Renal cortex interstitium (tissue), 11 donors: Measurements from ENCODE around the gene DIPK1A. TPM values are rescaled to one million over a fixed set of nuclear protein-coding genes. Genes with fewer than 3 reads are reported as not detected.
A peak's percentile ranks its signal among the peaks of the same experiment; 100 is the strongest.

Experiments used
- DNase-seq, 11 donors: peaks; one replicate each; pipeline ENCODE4 v3.0.0-alpha.2; 2013; ENCODE audit warnings: low read depth in 9 of 11, low spot score in 4 of 11; ENCODE audit errors: extremely low read depth in 1 of 11
- polyA plus RNA-seq, 3 donors: library from polyadenylated mRNA; unstranded; fragments of 120-200 nt; gene quantifications; one replicate each; pipeline ENCODE4 v1.2.1, GENCODE V29; 2013; ENCODE audit not compliant: insufficient read length in 3 of 3

DIPK1A gene
- polyA plus RNA-seq, 3 donors, result 7.5 to 9.4 (median 9.1) TPM

- DNase-seq, result no peak
These were observed 126.6 kb downstream of the DIPK1A start for GRCh38 chr1:92834617-92835016.

DNA sequence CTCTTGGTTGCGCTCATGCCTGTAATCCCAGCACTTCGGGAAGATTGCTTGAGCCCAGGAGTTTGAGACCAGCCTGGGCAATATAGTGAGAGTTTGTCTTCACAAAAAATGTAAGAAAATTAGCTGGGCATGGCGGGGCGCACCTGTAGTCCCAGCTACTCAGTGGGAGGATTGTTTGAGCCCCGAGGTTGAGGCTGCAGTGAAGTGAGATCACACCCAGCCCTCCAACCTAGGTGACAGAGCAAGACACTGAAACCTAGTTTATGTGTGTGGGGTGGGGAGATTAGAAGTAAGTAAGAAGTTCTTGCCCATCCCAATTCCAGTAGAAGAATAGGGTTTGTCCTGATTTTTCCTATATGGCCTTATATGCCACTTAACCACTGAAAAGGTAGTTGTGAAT, 127.4 kb downstream of the DIPK1A start:
- no peak for DNase-seq

DNA sequence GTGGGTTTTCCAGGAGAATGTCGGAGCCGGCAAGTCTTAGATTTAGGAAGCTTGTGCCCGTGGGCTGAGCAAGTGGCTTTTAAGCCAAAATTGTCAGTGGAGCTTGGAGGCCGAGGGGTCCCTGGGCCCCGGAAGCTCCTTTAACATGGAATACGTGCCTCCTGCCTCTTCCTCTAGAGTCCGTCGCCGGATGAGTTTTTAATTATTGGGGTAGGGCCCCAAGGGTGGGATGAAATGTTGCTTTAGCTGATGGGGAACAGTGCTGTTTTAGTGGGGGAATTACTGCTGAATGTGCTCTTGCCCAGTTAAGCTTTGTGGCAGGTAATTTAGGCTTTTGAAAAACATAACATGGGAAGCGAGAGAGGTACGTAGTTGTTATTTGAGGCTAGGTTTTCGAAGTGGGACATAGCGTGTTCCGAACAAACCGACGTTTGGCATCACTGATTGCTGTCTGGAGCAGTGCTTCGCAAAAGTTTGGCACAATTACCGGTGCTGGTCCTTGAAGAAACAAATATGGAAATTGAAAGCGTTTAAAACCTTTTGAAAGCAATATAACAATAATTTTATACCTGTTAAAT, 128.6 kb downstream of the DIPK1A start:
- DNase-seq, result peak in 1 of 11 donors; percentile 4

DNA sequence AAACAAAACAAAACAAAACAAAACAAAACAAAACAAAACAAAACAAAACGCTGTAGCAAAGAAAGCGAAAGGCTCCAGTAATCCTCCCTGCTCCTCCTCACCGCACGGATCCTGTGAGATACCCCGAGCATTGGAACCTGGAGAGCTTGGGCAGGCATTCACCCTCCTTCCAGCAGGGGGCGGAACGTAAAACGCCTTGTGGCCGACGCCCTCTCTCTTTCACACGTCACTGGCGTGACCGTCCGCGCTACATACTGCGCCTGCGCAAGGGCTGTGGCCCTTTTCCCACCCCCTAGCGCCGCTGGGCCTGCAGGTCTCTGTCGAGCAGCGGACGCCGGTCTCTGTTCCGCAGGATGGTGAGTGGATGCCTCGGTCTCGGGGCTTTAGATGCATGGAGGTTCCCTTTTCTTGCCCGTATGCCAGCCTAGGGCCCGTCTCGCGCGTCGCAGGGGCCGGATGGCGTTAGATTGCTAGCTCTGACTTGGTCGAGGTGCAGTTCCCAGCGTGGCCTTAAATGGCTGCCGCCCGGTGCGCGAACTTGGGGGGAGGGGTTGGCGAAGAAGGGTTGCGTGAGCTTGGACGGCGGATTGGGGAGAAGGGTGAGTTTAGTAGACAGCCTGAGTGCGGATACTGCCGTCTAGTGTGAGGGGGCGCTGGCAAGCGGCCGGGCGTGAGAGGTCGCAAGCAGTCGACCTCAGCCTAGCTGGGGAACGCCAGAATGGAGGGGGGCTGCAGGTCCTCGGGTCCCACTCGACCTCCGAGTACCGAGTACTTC, 129.3 kb downstream of the DIPK1A start, which contains the start of gene RPL5:
Gene RPL5, plus strand, starts transcription at position 279 of the 775 bp plus-strand sequence. Its CDS starts 75 bp downstream, at position 354.
- peak; percentile 93 to 99 (median 97) for DNase-seq

DNA sequence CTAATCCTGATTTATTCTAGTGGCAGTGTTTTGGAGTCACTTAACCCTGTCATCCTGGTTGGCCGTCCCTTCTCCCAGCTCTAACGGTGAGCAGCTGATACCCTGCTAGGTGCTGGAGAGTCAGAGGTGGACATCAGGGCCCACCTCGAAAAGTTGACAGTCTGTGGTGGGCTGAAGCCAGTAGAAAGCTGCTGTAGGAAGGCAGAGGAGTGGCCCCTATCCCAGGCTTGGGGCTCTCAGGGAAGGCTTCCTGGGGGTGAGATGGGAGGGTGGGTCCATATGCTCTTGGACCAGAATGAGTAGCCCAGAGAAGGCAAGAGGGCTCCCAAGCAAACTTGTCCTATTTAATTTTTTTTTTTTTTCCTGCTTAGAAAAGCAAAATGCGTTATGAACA, 129.9 kb downstream of the DIPK1A start:
- DNase-seq, result no peak

DNA sequence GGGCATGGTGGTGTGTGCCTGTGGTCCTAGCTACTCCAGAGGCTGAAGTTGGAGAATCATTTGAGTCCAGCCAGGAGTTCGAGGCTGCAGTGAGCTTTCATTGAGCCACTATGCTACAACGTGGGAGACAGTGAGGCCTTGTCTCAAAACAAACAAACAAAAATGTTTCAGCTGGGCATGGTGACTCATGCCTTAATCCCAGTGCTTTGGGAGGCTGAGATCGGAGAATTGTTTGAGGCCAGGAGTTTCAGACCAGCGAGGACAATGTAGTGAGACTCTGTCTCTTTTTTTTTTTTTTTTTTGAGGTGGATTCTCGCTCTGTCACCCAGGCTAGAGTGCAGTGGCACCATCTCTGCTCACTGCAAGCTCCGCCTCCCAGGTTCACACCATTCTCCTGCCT, 134.5 kb downstream of the DIPK1A start:
- DNase-seq, result no peak

DNA sequence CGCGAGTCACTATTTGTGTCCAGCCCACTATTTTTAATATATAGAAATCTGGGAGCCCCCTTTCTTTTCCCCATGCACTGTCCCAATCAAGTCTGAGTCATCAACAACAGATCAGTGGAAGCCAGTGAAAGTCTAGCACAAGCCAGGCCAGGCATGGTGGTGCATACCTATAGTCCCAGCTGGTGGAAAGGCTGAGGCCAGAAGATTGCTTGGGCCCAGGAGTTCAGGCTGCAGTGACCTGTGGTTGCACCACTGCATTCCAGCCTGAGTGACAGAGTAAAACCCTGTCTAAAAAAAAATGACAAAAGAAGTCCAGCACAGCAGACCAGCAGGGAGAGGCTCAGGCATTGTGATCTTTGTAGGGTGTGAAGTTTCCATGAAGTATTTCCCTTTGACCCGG, 138.4 kb downstream of the DIPK1A start:
- no peak for DNase-seq

GRCh38 chr1:92820551-92820950, 140.7 kb downstream of the DIPK1A start:
- no peak for DNase-seq

GRCh38 chr1:92820024-92820423, 141.2 kb downstream of the DIPK1A start:
- no peak for DNase-seq

DNA sequence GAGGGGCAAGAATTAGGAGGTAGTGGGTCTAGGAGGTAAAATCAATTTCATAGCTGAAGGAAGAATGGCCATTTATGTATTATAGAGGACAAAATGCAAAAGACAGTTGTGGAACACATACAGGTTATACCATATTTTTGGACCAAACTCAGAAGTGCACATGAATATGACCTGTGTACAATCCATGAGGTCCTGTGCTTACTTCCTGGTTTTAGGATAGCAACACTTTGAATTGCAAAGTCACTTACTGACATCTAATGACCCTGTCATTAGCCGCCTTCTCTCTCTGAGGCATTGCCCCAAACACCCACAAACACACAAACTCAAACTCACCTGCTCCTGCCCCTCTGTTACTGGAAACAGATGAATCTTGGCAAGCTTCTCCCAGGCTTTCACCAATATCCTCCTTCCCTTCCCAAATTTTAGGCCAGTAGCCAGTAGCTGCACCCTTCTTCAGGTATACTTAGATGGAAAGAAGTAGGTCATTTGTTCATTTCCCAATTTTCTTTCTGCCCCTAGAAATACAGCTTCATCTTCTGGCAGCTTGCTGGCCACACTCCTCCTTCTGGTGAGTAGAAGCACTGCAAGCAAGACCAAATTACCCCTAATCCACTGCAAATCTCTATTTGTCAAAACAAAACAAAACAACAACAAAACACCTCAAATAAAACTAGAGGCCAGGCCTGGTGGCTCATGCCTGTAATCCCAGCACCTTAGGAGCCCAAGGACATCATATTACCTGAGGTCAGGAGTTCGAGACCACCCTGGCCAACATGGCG, 143.1 kb downstream of the DIPK1A start:
- no peak for DNase-seq

GRCh38 chr1:92817137-92817697, 144.0 kb downstream of the DIPK1A start:
- DNase-seq, result no peak

DNA sequence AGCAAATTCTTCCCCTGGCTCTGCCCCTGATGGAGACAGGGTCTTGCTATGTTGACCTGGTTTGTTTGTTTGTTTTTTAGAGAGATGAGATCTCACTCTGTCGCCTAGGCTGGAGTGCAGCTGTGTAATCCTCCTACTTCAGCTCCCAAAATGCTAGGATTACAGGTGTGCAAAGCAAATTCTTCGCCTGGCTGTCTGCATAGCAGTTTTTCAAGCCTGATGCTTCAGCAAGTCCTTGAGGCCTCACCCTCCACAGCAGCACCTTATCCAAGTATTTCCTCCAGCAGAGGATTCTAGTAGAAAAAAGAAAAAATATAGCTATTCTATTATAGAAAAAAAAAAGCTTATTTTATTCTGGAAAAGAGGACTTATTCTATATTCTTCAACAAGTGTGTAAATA, 144.5 kb downstream of the DIPK1A start:
- no peak for DNase-seq

- no peak for DNase-seq
These were observed 152.9 kb downstream of the DIPK1A start for GRCh38 chr1:92808381-92808780.

- no peak for DNase-seq
These were observed 156.0 kb downstream of the DIPK1A start for GRCh38 chr1:92805216-92805615.

DNA sequence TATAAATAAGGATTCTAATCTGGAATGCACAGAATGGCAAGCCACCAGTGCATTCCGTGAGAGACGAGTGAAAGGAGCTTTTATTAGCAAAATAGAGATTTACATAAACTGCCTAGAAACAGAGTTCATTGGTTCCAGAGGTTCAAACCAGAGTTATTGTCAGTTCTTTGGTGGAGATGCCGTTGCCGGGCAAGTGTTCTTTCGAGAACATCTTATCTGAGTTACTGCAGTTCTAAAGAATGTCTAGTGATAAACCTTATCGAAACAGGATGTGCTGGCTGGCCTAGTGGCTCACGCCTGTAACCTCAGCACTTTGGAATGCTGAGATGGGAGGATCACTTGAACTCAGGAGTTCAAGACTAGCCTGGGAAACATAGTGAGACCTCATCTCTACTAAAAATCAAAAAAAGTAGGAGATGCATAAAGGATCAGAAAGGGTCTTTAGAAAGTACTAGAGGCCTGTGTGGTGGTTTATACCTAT, 156.5 kb downstream of the DIPK1A start:
- peak in 6 of 11 donors; percentile 11 to 46 (median 28) for DNase-seq

DNA sequence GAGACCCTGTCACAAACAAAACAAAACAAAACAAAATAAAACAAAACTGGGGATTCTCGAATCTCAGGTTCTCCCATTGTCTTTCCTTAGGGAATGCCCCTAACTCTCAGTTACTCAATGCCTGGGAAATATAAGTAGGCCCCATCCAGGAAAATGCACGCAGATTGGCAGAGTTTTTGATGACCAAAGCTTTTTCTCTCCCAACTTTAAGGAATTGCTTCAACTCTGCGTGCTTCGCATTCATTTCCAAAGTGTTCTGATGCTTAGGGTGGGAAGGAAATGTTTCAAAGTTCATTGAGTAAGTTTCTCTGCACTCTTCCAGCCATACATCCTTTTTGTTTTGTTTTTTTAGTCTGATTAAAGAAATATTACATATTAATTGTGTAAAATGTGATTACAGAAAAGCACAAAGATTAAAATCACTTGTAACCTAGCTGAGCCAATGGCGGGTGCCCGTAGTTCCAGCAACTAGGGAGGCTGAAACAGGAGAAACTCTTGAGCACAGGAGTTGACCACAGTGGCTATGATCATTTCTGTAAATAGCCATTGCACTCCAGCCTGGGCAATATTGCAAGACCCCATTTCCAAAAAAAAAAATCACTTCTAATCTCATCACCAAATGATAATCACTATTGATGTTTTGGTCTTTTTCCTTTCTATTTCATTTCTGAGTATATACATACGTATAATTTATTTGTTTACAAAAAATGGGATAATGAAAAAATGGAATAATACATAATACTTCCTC, 157.9 kb downstream of the DIPK1A start:
- no peak for DNase-seq

- no peak for DNase-seq
These were observed 163.3 kb downstream of the DIPK1A start for GRCh38 chr1:92797961-92798360.

DNA sequence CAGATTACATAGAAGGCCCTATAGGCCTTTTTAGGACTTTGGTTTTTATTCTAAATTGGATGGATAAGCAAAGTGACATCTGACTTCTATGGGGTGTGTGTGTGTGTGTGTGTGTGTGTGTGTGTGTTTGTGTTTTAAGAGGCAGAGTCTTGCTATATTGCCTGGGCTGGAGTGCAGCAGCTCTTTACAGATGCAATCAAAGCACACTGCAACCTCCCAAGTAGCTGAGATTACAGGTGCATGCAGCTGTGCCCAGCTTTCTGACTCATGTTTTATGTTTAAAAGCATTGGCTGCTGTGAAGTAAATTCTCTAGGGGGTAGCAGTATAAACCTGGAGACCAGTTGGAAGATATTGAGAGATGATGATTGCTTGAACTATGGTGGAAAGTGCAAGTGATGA, 164.0 kb downstream of the DIPK1A start:
- DNase-seq, result no peak

DNA sequence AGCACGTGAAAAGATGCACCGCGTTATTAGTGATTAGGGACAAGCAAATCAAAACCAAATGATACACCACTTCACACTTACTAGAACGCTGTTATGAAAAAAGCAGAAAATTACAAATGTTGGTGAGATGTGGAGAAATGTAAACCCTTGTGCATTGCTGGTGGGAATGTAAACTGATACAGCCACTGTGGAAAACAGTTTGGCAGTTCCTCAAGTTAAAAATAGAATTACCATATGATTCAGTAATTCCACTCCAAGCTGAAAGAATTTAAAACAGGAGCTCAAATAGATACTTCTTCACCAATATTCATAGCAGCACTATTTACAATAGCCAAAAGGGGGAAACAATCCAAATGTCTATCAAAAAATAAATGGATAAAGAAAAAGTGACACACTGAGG, 166.1 kb downstream of the DIPK1A start:
- no peak for DNase-seq
